HG03432 (cell line): ENCODE measurements around the gene EPM2AIP1.
A peak's percentile ranks its signal among the peaks of the same experiment; 100 is the strongest.
"Not testable (repeated sequence)": the region's sequence is repeated elsewhere in the genome, so short reads cannot be mapped to it uniquely, and the experiment has no call there.

ENCODE experiments used
- ATAC-seq: cut with Tn5 transposase; IDR thresholded peaks from one replicate; pipeline ENCODE4 v1.9.1; 2021; ENCODE audit warnings: mild to moderate bottlenecking, moderate library complexity; ENCODE audit not compliant: unreplicated experiment

Gene EPM2AIP1

GRCh38 chr3:36993326-36994283, 674 bp upstream of the EPM2AIP1 start, which contains the start of gene MLH1:
Gene MLH1 (plus strand): TSS chr3:36993518. CDS start chr3:36993548, 30 bp downstream.
- peak; percentile 91 for ATAC-seq

- ATAC-seq, result no peak
Measured at GRCh38 chr3:36991923-36992805, 767 bp downstream of the EPM2AIP1 start.

- ATAC-seq, result no peak
Measured at GRCh38 chr3:36991147-36991546, 1.8 kb downstream of the EPM2AIP1 start.

- ATAC-seq, result no peak
Measured at GRCh38 chr3:36989568-36989967, 3.4 kb downstream of the EPM2AIP1 start.

DNA sequence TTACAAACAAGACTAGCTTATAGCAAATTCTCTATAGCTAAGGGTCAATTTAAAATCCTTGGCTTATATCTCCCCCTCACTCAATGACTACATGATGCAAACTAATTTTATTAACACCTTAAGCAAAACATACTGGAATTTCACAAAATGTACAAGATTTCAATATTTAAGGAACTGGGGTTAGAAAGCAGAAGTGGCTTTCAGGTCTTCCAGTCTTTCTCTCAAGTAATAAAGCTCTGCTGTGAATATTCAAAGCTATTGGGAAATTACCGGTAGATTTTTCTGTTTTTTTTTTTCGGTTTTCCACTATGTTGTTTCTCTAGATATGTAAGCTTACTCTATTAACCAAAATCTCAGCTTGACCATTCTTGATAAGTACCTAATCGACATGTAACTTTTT, 3.9 kb downstream of the EPM2AIP1 start:
- no peak for ATAC-seq

GRCh38 chr3:36988356-36988755, 4.6 kb downstream of the EPM2AIP1 start:
- ATAC-seq, result no peak

DNA sequence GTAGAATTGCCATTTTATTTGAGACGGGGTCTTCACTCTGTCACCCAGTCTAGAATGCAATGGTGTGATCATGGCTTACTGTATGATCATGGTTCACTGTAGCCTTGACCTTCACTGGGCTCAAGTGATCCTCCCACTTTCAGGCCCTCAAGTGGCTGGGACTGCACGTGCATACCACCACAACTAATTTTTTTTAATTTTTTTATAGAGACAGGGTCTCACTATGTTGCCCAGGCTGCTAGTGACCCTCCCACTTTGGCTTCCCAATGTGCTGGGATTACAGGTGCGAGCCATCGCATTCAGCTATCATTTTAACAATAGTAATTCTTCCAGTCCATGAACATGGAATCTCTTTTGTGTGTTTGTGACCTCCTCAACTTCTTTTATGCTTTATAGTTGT, 11.9 kb downstream of the EPM2AIP1 start:
- ATAC-seq, result no peak

- no peak for ATAC-seq
Measured at GRCh38 chr3:36973139-36973538, 19.8 kb downstream of the EPM2AIP1 start.

- no peak for ATAC-seq
Measured at GRCh38 chr3:36972163-36972562, 20.8 kb downstream of the EPM2AIP1 start.

DNA sequence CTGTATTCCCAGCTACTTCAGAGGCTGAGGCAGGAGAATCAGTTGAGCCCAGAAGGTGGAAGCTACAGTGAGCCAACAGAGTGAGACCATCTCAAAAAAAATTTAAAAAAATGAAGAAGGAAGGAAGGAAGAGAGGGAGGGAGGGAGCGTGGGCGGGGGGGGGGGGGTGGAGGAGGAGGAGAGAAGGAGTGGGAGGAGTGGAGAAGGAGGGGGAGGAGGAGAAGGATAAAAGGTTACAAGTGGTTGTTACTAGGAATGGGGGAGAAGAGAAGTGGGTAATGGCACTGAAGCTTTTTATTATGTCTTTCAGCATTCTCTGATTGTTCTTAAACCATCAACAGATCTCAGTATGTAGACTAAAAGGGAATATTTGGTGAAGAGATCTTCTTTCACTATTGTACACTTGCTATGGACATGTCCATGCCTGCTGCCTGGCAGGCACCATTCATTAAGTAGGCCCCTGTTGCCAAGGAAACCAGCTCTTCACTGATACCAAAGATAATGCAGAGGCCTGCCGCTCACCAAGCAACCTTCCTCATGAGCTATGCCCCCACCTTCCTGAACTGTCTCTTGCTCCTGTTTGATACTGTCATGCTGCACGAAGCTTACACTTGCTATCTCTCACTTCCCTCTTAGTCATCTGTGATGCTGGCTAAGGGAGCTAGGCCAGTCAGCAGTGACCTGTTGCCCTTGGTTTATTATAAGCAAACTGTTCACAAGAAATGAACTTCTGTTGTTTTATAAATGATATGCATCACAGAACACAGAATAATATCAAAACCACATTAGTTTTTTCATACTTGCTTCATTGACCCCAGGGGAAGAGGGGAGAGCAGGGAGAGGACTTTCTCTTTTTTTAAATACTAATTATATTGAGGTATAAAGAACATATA, 23.1 kb downstream of the EPM2AIP1 start:
- ATAC-seq, result peak; percentile 100

DNA sequence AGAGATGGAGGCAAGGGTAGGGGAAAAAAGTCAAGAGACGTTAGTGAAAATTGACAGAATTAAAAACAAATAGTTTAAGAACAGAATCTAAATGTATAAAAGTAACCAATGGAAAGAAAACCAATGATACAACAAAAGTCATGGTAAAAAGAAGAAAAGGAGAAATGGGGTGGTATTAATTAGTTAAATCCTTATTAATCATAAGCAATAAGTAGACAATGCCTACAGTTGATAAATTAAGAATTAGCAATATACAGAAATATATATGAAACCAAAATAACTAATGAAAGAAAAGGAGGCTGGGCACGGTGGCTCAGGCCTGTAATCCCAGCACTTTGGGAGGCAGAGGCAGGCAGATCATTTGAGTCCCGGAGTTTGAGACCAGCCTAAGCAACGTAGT, 23.8 kb downstream of the EPM2AIP1 start:
- no peak for ATAC-seq

GRCh38 chr3:36965440-36965839, 27.5 kb downstream of the EPM2AIP1 start:
- ATAC-seq, result no peak

- peak; percentile 57 for ATAC-seq
Measured at GRCh38 chr3:36964817-36965216, 28.1 kb downstream of the EPM2AIP1 start.

- ATAC-seq, result no peak
Measured at GRCh38 chr3:36964331-36964730, 28.6 kb downstream of the EPM2AIP1 start.

GRCh38 chr3:36963008-36963407, 29.9 kb downstream of the EPM2AIP1 start:
- ATAC-seq, result not testable (repeated sequence)

DNA sequence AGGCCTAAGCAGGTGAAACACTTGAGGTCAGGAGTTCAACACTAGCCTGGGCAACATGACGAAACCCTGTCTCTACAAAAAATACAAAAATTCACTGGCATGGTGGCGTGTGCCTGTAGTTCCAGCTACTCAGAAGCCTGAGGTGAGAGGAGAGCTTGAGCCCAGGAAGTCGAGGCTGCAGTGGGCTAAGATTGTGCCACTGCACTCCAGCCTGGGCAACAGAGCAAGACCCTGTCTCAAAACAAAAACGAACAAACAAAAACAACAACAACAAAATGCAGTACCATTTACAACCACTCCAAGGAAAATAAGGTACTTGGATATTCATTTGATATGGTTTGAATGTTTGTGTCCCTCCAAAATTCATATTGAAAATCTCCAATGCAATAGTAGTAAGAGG, 32.4 kb downstream of the EPM2AIP1 start:
- ATAC-seq, result no peak

DNA sequence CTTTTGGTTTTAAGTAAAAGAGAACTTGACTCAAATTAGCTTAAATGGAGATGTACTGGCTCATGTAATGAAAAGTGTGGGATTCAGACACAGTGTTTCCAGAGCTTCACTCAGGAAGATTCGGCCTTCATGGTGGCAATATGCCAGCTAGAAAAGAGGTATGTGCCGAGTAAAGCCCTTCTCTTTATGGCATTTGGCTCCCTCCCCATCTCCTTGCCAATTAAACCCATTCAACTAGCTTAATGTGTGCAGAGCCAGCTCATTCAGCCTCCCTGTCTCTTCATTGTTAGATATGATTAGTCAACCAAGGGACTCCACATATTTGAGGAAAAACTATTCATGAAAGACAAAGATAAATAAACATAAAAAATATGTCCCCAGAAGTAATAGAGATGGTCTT, 33.1 kb downstream of the EPM2AIP1 start:
- no peak for ATAC-seq

GRCh38 chr3:36957862-36958686, 34.9 kb downstream of the EPM2AIP1 start:
- no peak for ATAC-seq

- ATAC-seq, result no peak
Measured at GRCh38 chr3:36957063-36957462, 35.9 kb downstream of the EPM2AIP1 start.

DNA sequence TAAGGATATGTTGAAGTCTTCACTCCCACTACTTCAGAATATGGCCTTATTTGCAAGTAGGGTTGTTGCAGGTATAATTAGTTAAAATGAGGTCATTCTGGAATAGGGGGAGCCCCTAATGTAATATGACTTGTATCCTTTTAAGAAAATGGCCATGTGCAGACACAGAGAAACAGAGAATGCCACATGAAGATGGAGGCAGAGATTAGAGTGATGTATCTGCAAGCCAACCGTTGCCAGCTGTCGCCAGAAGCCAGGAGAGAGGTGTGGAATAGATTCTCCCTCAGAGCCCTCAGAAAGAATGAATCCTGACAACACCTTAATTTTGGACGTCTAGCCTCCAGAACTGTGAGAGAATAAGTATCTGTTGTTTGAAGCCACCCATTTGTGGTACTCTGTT, 36.8 kb downstream of the EPM2AIP1 start:
- no peak for ATAC-seq
